Activated naive CD4-positive, alpha-beta T cell treated with anti-CD3 and anti-CD28 coated beads for 36 hours (primary cell): ENCODE results near the gene NEU2. TPM values are rescaled to one million over a fixed set of nuclear protein-coding genes. Genes with fewer than 3 reads are reported as not detected.
"Not testable (repeated sequence)": the region's sequence is repeated elsewhere in the genome, so short reads cannot be mapped to it uniquely, and the experiment has no call there.

Experiments
- CTCF ChIA-PET: fragments of 350-600 bp; sonication (Branson Sonifier 250); formaldehyde crosslinking; loops from one replicate; lab custom pipeline; 2021; ENCODE audit warnings: antibody characterized with exemption; lab: Charles Lee
- DNase-seq: peaks from one replicate; pipeline ENCODE4 v3.0.0-alpha.2; 2020
- H3K27ac Mint-ChIP-seq: one replicate; pipeline ENCODE4 v1.8.0; 2021; ENCODE audit warnings: mild to moderate bottlenecking, mixed read lengths
- H3K27me3 Mint-ChIP-seq: one replicate; pipeline ENCODE4 v1.8.0; 2021; ENCODE audit warnings: low read depth, mixed read lengths
- H3K36me3 Mint-ChIP-seq: one replicate; pipeline ENCODE4 v1.8.0; 2021; ENCODE audit warnings: low read depth, mixed read lengths
- H3K4me1 Mint-ChIP-seq: one replicate; pipeline ENCODE4 v1.8.0; 2021; ENCODE audit warnings: low read depth, mixed read lengths
- H3K4me3 Mint-ChIP-seq: one replicate; pipeline ENCODE4 v1.8.0; 2021; ENCODE audit warnings: mild to moderate bottlenecking, moderate library complexity, mixed read lengths
- H3K9me3 Mint-ChIP-seq: one replicate; pipeline ENCODE4 v1.8.0; 2021; ENCODE audit warnings: mixed read lengths
- intact Hi-C: fragments of 100-400 bp; cut with micrococcal nuclease; formaldehyde crosslinking; loops from one replicate; pipeline ENCODE4 v1.15.1; 2023
- total RNA-seq, 2 experiments: library from RNA; stranded (reverse); gene quantifications; one replicate each; pipeline ENCODE4 v1.2.3, GENCODE V29; 2021

Gene NEU2
- total RNA-seq, 2 experiments from 2014 or later, result not detected

- Mint-ChIP-seq H3K4me3 (no peak overlapping the region), H3K27ac (no peak overlapping the region), H3K4me1 (no peaks in the 10 kb centered on the region), H3K27me3 (no peaks in the 10 kb centered on the region), H3K9me3 (no peaks in the 10 kb centered on the region), H3K36me3 (no peaks in the 10 kb centered on the region)
- intact Hi-C loops, result no loop called here
- no peak for DNase-seq
- CTCF ChIA-PET, result interaction anchor here (1.5 kb wide), 1 partner anchor 41 kb away, joined by 6 read pairs; no protein-coding TSS in a partner anchor
Measured at GRCh38 chr2:233012301-233012971, 20.0 kb upstream of the NEU2 start.

- intact Hi-C loops, result no loop called here
- no peaks in the 10 kb centered on the region for H3K27me3 Mint-ChIP-seq
- H3K4me1 Mint-ChIP-seq, result no peaks in the 10 kb centered on the region
- H3K27ac Mint-ChIP-seq, result no peak within 1 kb of the TSS
- no peak within 1 kb of the TSS for H3K4me3 Mint-ChIP-seq
- CTCF ChIA-PET, result interaction anchor here (1.1 kb wide), 1 partner anchor 41 kb away, joined by 3 read pairs; no protein-coding TSS in a partner anchor
- H3K9me3 Mint-ChIP-seq, result no peaks in the 10 kb centered on the region
- no peak for DNase-seq
- H3K36me3 Mint-ChIP-seq, result no peaks in the 10 kb centered on the region
Measured at GRCh38 chr2:233013027-233013461, 19.4 kb upstream of the NEU2 start, which contains the start of gene NGEF. Gene NGEF (minus strand): TSS chr2:233013256. CDS start chr2:232974890, 38,366 bp downstream.

GRCh38 chr2:233013650-233014049 lies 18.8 kb upstream of the NEU2 start:
- Mint-ChIP-seq H3K27me3 (no peaks in the 10 kb centered on the region), H3K27ac (no peak overlapping the region), H3K4me3 (no peak overlapping the region), H3K4me1 (no peaks in the 10 kb centered on the region), H3K36me3 (no peaks in the 10 kb centered on the region), H3K9me3 (no peaks in the 10 kb centered on the region)
- CTCF ChIA-PET, result interaction anchor here (0.7 to 1.1 kb wide), 2 partner anchors 40 to 570 kb away, joined by 3 read pairs; no protein-coding TSS in a partner anchor
- intact Hi-C loops, result no loop called here
- no peak for DNase-seq

GRCh38 chr2:233015019-233015645 lies 17.3 kb upstream of the NEU2 start:
- CTCF ChIA-PET, result no interaction called here
- H3K4me3 Mint-ChIP-seq, result no peak overlapping the region
- no peak for DNase-seq
- intact Hi-C loops, result no loop called here
- no peaks in the 10 kb centered on the region for H3K36me3 Mint-ChIP-seq
- no peaks in the 10 kb centered on the region for H3K27me3 Mint-ChIP-seq
- H3K9me3 Mint-ChIP-seq, result no peaks in the 10 kb centered on the region
- H3K27ac Mint-ChIP-seq, result no peak overlapping the region
- H3K4me1 Mint-ChIP-seq, result no peaks in the 10 kb centered on the region

GRCh38 chr2:233017947-233018346 lies 14.5 kb upstream of the NEU2 start:
- intact Hi-C loops, result no loop called here
- Mint-ChIP-seq H3K36me3 (no peaks in the 10 kb centered on the region), H3K9me3 (no peaks in the 10 kb centered on the region), H3K4me1 (no peaks in the 10 kb centered on the region), H3K27ac (no peak overlapping the region), H3K27me3 (no peaks in the 10 kb centered on the region), H3K4me3 (no peak overlapping the region)
- CTCF ChIA-PET, result no interaction called here
- no peak for DNase-seq

GRCh38 chr2:233019610-233020009 lies 12.9 kb upstream of the NEU2 start:
- H3K9me3 Mint-ChIP-seq, H3K4me3 Mint-ChIP-seq, H3K4me1 Mint-ChIP-seq, H3K27ac Mint-ChIP-seq, H3K36me3 Mint-ChIP-seq, DNase-seq, CTCF ChIA-PET, H3K27me3 Mint-ChIP-seq, intact Hi-C loops: not testable (repeated sequence)

- Mint-ChIP-seq H3K4me1 (no peaks in the 10 kb centered on the region), H3K27me3 (no peaks in the 10 kb centered on the region), H3K9me3 (no peaks in the 10 kb centered on the region), H3K4me3 (no peak overlapping the region), H3K36me3 (no peaks in the 10 kb centered on the region), H3K27ac (no peak overlapping the region)
- intact Hi-C loops, result no loop called here
- CTCF ChIA-PET, result no interaction called here
- DNase-seq, result no peak
Measured at GRCh38 chr2:233020454-233020853, 12.0 kb upstream of the NEU2 start.

- DNase-seq, result no peak
- no peaks in the 10 kb centered on the region for H3K27me3 Mint-ChIP-seq
- intact Hi-C loops, result no loop called here
- no peak overlapping the region for H3K4me3 Mint-ChIP-seq
- no peaks in the 10 kb centered on the region for H3K9me3 Mint-ChIP-seq
- H3K36me3 Mint-ChIP-seq, result no peaks in the 10 kb centered on the region
- CTCF ChIA-PET, result no interaction called here
- H3K4me1 Mint-ChIP-seq, result no peaks in the 10 kb centered on the region
- H3K27ac Mint-ChIP-seq, result no peak overlapping the region
Measured at GRCh38 chr2:233021771-233022170, 10.7 kb upstream of the NEU2 start.

- intact Hi-C loops, result no loop called here
- no peak overlapping the region for H3K4me3 Mint-ChIP-seq
- CTCF ChIA-PET, result no interaction called here
Measured at GRCh38 chr2:233022561-233022960, 9.9 kb upstream of the NEU2 start.

GRCh38 chr2:233023007-233023760 lies 9.3 kb upstream of the NEU2 start:
- Mint-ChIP-seq H3K4me3 (no peak overlapping the region), H3K9me3 (no peaks in the 10 kb centered on the region), H3K36me3 (no peaks in the 10 kb centered on the region), H3K27ac (no peak overlapping the region), H3K27me3 (no peaks in the 10 kb centered on the region), H3K4me1 (no peaks in the 10 kb centered on the region)
- intact Hi-C loops, result no loop called here
- CTCF ChIA-PET, result no interaction called here
- DNase-seq, result no peak

More at GRCh38 chr2:233022561-233022960, 9.9 kb upstream of the NEU2 start:
- Mint-ChIP-seq H3K36me3 (no peaks in the 10 kb centered on the region), H3K9me3 (no peaks in the 10 kb centered on the region), H3K27me3 (no peaks in the 10 kb centered on the region), H3K4me1 (no peaks in the 10 kb centered on the region), H3K27ac (no peak overlapping the region)
- DNase-seq, result no peak

- H3K4me1 Mint-ChIP-seq, result no peaks in the 10 kb centered on the region
- no peaks in the 10 kb centered on the region for H3K27me3 Mint-ChIP-seq
- H3K36me3 Mint-ChIP-seq, result no peaks in the 10 kb centered on the region
- CTCF ChIA-PET, result no interaction called here
- no peak overlapping the region for H3K4me3 Mint-ChIP-seq
- no peak overlapping the region for H3K27ac Mint-ChIP-seq
- H3K9me3 Mint-ChIP-seq, result no peaks in the 10 kb centered on the region
- intact Hi-C loops, result no loop called here
- DNase-seq, result no peak
Measured at GRCh38 chr2:233023761-233024410, 8.6 kb upstream of the NEU2 start.

- DNase-seq, result no peak
- H3K4me3 Mint-ChIP-seq, result no peak overlapping the region
- CTCF ChIA-PET, result interaction anchor here (1.8 kb wide), 1 partner anchor 29 kb away, joined by 5 read pairs; no protein-coding TSS in a partner anchor
- H3K27ac Mint-ChIP-seq, result no peak overlapping the region
- no peaks in the 10 kb centered on the region for H3K9me3 Mint-ChIP-seq
- H3K4me1 Mint-ChIP-seq, result no peaks in the 10 kb centered on the region
- H3K36me3 Mint-ChIP-seq, result no peaks in the 10 kb centered on the region
- H3K27me3 Mint-ChIP-seq, result no peaks in the 10 kb centered on the region
- intact Hi-C loops, result loop anchor here (5.0 kb wide), 1 partner anchor 173 kb away; no protein-coding TSS in a partner anchor
Measured at GRCh38 chr2:233025706-233026105, 6.8 kb upstream of the NEU2 start.
